Bone marrow (tissue), 2 donors: ENCODE measurements around the gene PCF11.
A peak's percentile ranks its signal among the peaks of the same experiment; 100 is the strongest.
"Not testable (repeated sequence)": the region's sequence is repeated elsewhere in the genome, so short reads cannot be mapped to it uniquely, and the experiment has no call there.

Experiments used
- DNase-seq, 2 donors: peaks; one replicate each; lab custom pipeline; 2025; lab: John Stamatoyannopoulos, UW

The PCF11 gene, protein sequence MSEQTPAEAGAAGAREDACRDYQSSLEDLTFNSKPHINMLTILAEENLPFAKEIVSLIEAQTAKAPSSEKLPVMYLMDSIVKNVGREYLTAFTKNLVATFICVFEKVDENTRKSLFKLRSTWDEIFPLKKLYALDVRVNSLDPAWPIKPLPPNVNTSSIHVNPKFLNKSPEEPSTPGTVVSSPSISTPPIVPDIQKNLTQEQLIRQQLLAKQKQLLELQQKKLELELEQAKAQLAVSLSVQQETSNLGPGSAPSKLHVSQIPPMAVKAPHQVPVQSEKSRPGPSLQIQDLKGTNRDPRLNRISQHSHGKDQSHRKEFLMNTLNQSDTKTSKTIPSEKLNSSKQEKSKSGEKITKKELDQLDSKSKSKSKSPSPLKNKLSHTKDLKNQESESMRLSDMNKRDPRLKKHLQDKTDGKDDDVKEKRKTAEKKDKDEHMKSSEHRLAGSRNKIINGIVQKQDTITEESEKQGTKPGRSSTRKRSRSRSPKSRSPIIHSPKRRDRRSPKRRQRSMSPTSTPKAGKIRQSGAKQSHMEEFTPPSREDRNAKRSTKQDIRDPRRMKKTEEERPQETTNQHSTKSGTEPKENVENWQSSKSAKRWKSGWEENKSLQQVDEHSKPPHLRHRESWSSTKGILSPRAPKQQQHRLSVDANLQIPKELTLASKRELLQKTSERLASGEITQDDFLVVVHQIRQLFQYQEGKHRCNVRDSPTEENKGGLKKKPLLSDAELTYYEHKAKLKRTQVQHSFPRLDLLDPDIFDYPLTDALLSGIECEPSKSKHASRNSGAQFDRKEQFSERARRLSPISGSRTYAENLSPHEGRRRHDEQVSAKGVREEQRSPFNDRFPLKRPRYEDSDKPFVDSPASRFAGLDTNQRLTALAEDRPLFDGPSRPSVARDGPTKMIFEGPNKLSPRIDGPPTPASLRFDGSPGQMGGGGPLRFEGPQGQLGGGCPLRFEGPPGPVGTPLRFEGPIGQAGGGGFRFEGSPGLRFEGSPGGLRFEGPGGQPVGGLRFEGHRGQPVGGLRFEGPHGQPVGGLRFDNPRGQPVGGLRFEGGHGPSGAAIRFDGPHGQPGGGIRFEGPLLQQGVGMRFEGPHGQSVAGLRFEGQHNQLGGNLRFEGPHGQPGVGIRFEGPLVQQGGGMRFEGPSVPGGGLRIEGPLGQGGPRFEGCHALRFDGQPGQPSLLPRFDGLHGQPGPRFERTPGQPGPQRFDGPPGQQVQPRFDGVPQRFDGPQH (N-terminal part only)

GRCh38 chr11:83156996-83157593, at the start of gene PCF11:
TSS of gene PCF11 (plus strand) at chr11:83157131. CDS start at chr11:83157440, 309 bp downstream.
- DNase-seq = peak in 1 of 2 donors; percentile 91

- DNase-seq = no peak
Observed at GRCh38 chr11:83112886-83113285, 44.0 kb upstream of the PCF11 start.

DNA sequence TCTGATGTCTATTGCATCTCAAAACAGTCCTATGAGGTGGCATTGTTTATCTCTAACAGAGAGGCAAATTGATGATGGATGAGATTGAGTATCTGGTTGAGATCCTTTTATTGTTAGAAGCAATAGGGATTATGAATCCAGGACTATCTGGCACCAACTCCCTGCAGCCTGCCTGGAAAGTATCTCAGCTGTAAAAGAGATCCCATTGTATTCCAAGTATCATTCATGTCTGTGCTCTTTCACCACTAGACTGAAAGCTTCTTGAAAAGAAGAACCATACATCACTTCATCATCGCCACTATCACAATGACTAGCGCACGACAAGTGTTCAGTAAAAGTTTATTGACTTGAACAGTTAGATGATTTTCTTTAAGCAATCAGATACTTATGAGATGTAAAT, 41.9 kb upstream of the PCF11 start:
- DNase-seq = no peak

GRCh38 chr11:83115551-83115950, 41.4 kb upstream of the PCF11 start:
- DNase-seq = no peak

DNA sequence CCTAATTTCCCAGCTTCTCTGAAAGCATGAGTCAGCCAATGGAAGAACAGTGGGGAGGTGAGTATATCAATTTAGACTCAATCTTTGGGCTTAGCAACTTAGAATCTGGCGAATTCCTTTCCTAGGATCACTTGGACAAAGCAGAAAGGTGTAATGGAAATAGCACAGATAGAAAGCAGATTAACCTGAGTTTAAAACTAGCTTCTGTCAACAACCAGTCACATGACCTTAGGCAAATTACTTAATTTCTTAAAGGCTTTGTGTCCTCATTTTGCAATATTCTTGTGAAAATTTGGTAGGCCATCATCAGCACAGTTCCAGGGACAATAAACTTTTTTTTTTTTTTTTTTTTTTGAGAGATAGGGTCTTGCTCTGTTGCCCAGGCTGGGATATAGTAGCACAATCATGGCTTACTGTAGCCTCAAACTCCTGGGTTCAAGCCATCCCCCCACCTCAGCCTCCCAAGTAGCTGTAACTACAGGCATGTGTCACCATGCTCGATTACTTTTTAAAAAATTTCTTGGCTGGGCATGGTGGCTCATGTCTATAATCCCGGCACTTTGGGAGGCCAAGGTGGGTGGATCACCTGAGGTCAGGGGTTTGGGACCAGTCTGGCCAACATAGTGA, 40.8 kb upstream of the PCF11 start:
- DNase-seq = no peak

GRCh38 chr11:83118814-83119213, 38.1 kb upstream of the PCF11 start:
- DNase-seq = no peak

- no peak for DNase-seq
Observed at GRCh38 chr11:83119216-83119615, 37.7 kb upstream of the PCF11 start.

- no peak for DNase-seq
Observed at GRCh38 chr11:83120327-83120726, 36.6 kb upstream of the PCF11 start.

DNA sequence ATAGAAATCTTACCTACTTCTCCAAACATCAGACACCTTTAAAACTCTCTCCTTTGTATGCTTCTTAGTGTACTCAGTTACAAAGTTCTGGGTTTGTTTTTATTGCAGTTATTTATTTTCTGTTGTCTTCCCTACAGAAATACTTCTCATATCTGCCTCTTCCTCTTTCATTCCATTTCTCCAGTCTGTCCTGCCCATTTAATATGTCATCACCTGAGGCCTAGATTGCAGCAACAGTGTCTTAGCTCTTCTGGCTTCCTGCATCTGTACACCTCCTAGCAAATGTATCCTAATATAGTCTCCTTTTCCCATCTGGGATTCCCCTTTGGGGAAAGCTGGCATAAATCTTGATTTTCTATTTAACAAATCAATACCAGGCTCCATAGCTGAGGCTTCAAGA, 34.9 kb upstream of the PCF11 start:
- DNase-seq = no peak

DNA sequence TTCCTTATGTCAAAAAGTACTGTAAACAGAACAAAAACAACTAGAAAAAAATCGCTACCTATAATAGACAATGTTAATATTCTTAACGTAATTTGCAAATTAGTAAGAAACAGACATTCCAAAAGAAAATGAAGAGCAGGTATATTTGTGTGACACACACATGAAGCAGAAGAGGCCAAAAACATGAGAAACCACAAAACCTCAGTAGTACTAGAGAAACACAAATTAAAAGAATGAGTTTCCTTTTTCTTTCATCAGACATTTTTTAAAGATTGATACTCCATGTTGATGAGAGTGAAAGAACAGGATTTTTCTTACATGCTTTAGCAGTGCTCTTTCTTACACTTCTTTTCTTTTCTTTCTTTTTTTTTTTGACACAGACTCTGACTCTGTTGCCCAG, 34.2 kb upstream of the PCF11 start:
- DNase-seq = no peak

DNA sequence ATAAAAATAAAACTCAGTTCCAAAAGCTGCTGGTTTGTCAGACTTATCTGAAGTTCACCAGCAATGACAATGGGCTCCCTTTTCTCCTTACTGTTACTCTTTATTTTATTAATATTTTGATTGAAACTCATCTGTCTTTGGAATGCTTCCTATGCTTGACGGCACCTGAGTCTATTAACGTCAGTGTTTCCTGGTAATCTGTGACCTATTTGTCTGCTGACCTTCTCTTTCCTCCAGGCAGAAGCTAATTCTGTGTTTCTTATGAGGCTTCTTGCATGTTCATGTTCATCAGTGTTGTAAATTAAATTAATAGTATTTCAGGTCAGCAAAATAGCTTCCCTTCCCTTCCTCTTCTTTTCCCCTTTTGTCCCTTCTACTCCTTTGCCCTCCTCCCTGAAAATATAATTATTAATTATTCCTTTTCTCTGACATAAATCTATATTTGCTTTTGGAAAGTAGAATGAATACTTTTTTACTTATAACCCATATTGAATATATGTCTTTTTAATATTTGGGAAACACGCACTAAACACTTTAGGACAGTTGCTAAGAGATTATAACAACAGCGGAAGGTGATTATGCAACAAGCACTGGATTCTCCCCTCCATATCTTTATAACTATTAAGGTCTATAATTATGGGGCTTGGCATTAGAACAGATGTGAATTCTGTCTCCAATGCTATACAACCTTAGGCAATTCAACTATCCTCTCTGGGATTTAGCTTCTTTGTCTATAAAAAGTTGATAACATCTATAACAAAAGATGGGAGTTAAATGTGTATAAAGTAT, 32.1 kb upstream of the PCF11 start:
- DNase-seq = no peak

DNA sequence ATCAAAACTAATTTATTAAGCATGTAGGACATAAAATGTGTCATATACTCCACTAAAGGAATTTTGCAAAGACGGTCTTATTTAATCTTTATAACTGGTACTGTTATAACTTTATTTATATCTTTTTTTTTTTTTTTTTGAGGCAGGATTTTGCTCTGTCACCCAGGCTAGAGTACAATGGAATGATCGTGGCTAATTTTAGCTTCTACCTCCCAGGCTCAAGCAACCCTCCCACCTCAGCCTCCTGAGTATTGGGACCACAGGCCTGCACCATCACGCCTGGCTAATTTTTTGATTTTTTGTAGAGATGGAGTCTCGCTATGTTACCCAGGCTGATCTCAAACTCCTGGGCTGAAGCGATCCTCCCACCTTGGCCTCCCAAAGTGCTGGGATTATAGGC, 31.4 kb upstream of the PCF11 start:
- DNase-seq = no peak

DNA sequence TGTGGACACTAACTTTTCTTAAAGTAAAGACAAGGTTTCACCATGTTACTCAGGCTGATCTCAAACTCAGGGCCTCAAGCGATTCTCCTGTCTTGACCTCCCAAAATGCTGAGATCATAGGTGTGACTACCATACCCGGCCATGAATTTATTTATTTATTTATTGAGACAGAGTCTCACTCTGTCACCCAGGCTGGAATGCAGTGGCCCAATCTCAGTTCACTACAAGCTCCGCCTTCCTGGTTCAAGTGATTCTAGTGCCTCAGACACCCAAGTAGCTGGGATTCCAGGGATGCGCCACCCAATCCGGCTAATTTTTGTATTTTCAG, 29.7 kb upstream of the PCF11 start:
- DNase-seq = no peak

DNA sequence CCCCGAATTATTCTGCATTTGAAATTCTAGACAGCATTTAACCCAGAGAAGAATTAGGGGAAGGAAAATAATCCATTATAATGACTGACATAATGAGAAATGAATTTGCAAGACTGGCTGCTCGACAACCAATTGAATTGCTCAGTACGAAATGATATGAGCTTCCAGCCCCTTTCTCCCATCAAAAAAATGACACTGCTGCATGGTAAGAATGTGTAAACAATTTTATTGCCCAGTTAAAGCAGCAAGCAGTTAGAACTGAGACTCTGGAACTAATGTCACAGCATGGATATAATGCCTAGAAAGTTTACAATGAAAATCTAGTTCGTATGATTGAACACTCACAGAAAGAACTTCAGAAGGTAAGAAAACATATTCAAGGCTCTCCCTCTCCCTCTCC, 24.7 kb upstream of the PCF11 start:
- no peak for DNase-seq

DNA sequence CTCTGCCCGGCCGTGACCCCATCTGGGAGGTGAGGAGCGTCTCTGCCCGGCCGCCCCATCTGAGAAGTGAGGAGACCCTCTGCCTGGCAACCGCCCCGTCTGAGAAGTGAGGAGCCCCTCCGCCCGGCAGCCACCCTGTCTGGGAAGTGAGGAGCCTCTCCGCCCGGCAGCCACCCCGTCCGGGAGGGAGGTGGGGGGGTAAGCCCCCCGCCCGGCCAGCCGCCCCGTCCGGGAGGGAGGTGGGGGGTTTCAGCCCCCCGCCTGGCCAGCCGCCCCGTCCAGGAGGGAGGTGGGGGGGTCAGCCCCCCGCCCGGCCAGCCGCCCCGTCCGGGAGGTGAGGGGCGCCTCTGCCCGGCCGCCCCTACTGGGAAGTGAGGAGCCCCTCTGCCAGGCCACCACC, 23.7 kb upstream of the PCF11 start:
- DNase-seq = not testable (repeated sequence)

DNA sequence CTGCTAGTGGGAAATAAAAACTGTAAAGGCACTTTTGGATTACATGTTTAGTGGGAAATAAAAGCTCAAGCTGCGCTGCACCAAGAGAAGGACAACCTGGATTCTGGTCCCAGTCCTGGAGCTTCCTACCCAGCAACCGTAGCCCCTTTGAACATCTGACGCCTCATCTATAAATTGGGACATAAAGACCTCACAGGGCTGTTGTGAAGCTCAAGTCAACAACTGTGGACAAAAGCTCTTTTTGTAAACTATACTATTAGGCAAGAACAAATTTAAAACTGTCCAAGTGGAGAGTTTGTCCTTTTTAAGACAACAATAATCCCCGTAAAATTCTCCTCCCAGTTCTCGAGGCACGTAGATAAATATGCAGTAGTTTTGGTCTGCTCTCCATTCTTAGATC, 17.6 kb upstream of the PCF11 start:
- DNase-seq = no peak

GRCh38 chr11:83140691-83141455, 16.1 kb upstream of the PCF11 start:
- DNase-seq = peak in 1 of 2 donors; percentile 33

DNA sequence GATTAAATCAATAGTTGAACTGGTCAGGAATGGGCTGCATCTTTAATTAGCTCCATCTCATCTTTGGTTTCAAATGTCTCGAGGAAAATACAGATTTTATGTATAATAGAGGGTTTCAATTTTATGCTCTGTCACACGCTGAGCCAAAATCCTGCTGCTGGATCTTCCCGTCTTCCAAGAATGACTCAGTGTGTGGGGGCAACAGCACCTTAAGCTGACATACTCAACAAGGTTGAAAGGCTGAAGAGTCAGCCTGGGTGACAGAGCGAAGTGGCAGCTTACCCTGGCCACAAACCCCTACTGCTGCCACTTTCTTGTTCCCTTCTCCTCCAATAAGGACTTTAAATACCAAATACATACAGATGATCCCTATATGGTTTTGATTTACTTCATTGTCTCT, 9.0 kb upstream of the PCF11 start:
- DNase-seq = no peak

- DNase-seq = no peak
Observed at GRCh38 chr11:83150450-83150849, 6.5 kb upstream of the PCF11 start.
